ENCODE results near the gene CD2. TPM values are rescaled to one million over a fixed set of nuclear protein-coding genes. Genes with fewer than 3 reads are reported as not detected.
A peak's percentile ranks its signal among the peaks of the same experiment; 100 is the strongest.

The CD2 gene
- total and polyA plus RNA-seq, 2 donors (not counting 3 experiments of a cell fraction or from before 2014, with no cell fraction given) = not detected

DNA sequence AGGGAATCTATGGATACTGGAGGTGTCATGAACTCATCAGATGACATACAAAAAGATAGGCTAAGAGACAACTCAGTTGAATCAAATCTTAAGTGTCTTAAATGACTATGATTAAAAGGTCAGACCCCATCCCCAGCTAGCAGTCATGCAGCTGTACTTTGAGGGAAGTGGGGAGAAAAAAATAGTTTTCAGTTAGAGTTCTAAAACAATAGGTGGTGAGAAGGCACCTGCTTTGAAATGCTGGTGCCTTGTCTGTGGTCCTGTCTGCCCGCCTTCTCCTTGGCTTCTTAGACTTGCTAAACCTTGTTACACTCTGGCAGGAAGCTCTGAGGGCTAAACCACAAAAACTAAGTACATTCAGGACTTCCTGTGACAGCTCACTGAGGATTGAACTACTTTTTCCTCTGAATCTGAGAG is 15.3 kb downstream of the CD2 start:
- H3K79me2 ChIP-seq (ENCODE audit: control insufficient read depth, insufficient read depth, low read length) = no peaks in the 10 kb centered on the region
- TF ChIP-seq POLR2AphosphoS5 (IDR thresholded peaks at IDR 0.05; ENCODE audit: insufficient read depth, low read depth, low read length) = no peak
- TF ChIP-seq FOS (IDR thresholded peaks at IDR 0.05; ENCODE audit: borderline replicate concordance, insufficient read depth, low read length) = no peak
- TF ChIP-seq, protein P1, sequence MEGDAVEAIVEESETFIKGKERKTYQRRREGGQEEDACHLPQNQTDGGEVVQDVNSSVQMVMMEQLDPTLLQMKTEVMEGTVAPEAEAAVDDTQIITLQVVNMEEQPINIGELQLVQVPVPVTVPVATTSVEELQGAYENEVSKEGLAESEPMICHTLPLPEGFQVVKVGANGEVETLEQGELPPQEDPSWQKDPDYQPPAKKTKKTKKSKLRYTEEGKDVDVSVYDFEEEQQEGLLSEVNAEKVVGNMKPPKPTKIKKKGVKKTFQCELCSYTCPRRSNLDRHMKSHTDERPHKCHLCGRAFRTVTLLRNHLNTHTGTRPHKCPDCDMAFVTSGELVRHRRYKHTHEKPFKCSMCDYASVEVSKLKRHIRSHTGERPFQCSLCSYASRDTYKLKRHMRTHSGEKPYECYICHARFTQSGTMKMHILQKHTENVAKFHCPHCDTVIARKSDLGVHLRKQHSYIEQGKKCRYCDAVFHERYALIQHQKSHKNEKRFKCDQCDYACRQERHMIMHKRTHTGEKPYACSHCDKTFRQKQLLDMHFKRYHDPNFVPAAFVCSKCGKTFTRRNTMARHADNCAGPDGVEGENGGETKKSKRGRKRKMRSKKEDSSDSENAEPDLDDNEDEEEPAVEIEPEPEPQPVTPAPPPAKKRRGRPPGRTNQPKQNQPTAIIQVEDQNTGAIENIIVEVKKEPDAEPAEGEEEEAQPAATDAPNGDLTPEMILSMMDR (IDR thresholded peaks at IDR 0.05; ENCODE audit: extremely low read depth in 1 of 2, insufficient read depth in 1 of 2, low read depth in 1 of 2, low read length in 2 of 2) = no peak
- TF ChIP-seq, protein P2, sequence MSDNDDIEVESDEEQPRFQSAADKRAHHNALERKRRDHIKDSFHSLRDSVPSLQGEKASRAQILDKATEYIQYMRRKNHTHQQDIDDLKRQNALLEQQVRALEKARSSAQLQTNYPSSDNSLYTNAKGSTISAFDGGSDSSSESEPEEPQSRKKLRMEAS (IDR thresholded peaks at IDR 0.05; ENCODE audit: insufficient read depth, insufficient read length) = no peak
- TF ChIP-seq GATA2 (IDR thresholded peaks at IDR 0.05; ENCODE audit: insufficient read depth, insufficient read length, low read depth, low read length) = no peak
- no peak for TF ChIP-seq POLR2A (IDR thresholded peaks at IDR 0.05; ENCODE audit: low read depth, low read length)
- no peak for TF ChIP-seq JUN (IDR thresholded peaks at IDR 0.05; ENCODE audit: borderline replicate concordance, insufficient read depth, insufficient read length, low read depth)
- TF ChIP-seq MYC (IDR thresholded peaks at IDR 0.05; ENCODE audit: low read depth, low read length) = no peak
- no peak for TF ChIP-seq EZH2 (IDR thresholded peaks at IDR 0.05; ENCODE audit: borderline replicate concordance, low read depth, low read length, severe bottlenecking)
- DNase-seq (ENCODE audit: low read depth, low spot score) (no peak), FAIRE-seq (peak; percentile 49)
- no peaks in the 10 kb centered on the region for H3K36me3 ChIP-seq (ENCODE audit: control insufficient read depth in 2 of 2, extremely low read depth in 1 of 2, insufficient read depth in 2 of 2, low read length in 2 of 2)
- no peak overlapping the region for H3K4me2 ChIP-seq (ENCODE audit: insufficient read depth, low read length)
- dilution Hi-C loops (cut with MboI; ENCODE audit: extremely low pct_ligation_motif_present, low sequenced_read_pairs) (no loop called here), intact Hi-C loops (cut with micrococcal nuclease) (no loop called here)
- no peak overlapping the region for H2AFZ ChIP-seq (ENCODE audit: low read depth, low read length)
- H3K4me1 ChIP-seq (ENCODE audit: control insufficient read depth, extremely low read depth, insufficient read depth, low read length) = peaks cover 3% of the 10 kb centered on the region
- no peak overlapping the region for H3K27ac ChIP-seq (ENCODE audit: insufficient read depth, low read depth, low read length)
- H3K9me3 ChIP-seq (replicated peaks; ENCODE audit: control insufficient read depth, insufficient read depth, low read length) = no peaks in the 10 kb centered on the region
- CTCF ChIA-PET = interaction anchor here (1.2 kb wide), 3 partner anchors 9 to 32 kb away, joined by 3 read pairs; no protein-coding TSS in a partner anchor
- POLR2A ChIA-PET = no interaction called here
- H3K4me3 ChIP-seq (replicated peaks in 1 of 3; ENCODE audit: insufficient read depth in 1 of 3, low read depth in 1 of 3, low read length in 3 of 3) = no peak overlapping the region
- no peaks in the 10 kb centered on the region for H3K27me3 ChIP-seq (ENCODE audit: control insufficient read depth in 2 of 2, insufficient read depth in 2 of 2, low read length in 2 of 2)
- no peak overlapping the region for H3K9ac ChIP-seq (replicated peaks; ENCODE audit: extremely low read depth, insufficient read depth, low read length)
- BruUV-seq (replicated peaks) = no TSS peak
- H4K20me1 ChIP-seq (replicated peaks; ENCODE audit: control insufficient read depth, extremely low read depth, insufficient read depth, low read length) = no peaks in the 10 kb centered on the region
- H3K9me1 ChIP-seq (replicated peaks; ENCODE audit: control insufficient read depth, extremely low read depth, insufficient read depth, low read length) = no peaks in the 10 kb centered on the region
